ENCODE measurements around the gene ERICH6. TPM values are rescaled to one million over a fixed set of nuclear protein-coding genes. Genes with fewer than 3 reads are reported as not detected.

ERICH6 gene
- total and polyA plus RNA-seq, 2 donors (not counting 3 experiments of a cell fraction or from before 2014, with no cell fraction given): not detected

- intact Hi-C loops (cut with micrococcal nuclease) (loop anchor here (1.0 kb wide), 1 partner anchor 10 kb away; the partner anchor contains the start of gene SELENOT), dilution Hi-C loops (cut with MboI; ENCODE audit: extremely low pct_ligation_motif_present, low sequenced_read_pairs) (no loop called here)
- H3K4me1 ChIP-seq (ENCODE audit: control insufficient read depth, extremely low read depth, insufficient read depth, low read length): peaks cover 18% of the 10 kb centered on the region
- no peak for FAIRE-seq
- no peak overlapping the region for H3K9ac ChIP-seq (replicated peaks; ENCODE audit: extremely low read depth, insufficient read depth, low read length)
- H3K9me1 ChIP-seq (replicated peaks; ENCODE audit: control insufficient read depth, extremely low read depth, insufficient read depth, low read length): no peaks in the 10 kb centered on the region
- no peak overlapping the region for H2AFZ ChIP-seq (ENCODE audit: low read depth, low read length)
- H3K4me3 ChIP-seq (replicated peaks in 1 of 3; ENCODE audit: insufficient read depth in 1 of 3, low read depth in 1 of 3, low read length in 3 of 3): no peak overlapping the region
- H4K20me1 ChIP-seq (replicated peaks; ENCODE audit: control insufficient read depth, extremely low read depth, insufficient read depth, low read length): peaks cover 8% of the 10 kb centered on the region
- H3K79me2 ChIP-seq (ENCODE audit: control insufficient read depth, insufficient read depth, low read length): peaks cover 79% of the 10 kb centered on the region
- POLR2A ChIA-PET: interaction anchor here (1.8 kb wide), 1 partner anchor 10 kb away, joined by 4 read pairs; the partner anchor contains the start of gene SELENOT
- no peak overlapping the region for H3K4me2 ChIP-seq (ENCODE audit: insufficient read depth, low read length)
- no peak overlapping the region for H3K27ac ChIP-seq (ENCODE audit: insufficient read depth, low read depth, low read length)
- H3K36me3 ChIP-seq (ENCODE audit: control insufficient read depth in 2 of 2, extremely low read depth in 1 of 2, insufficient read depth in 2 of 2, low read length in 2 of 2): no peaks in the 10 kb centered on the region
- DNase-seq (ENCODE audit: low read depth, low spot score): no peak
- H3K9me3 ChIP-seq (replicated peaks; ENCODE audit: control insufficient read depth, insufficient read depth, low read length): no peaks in the 10 kb centered on the region
- BruUV-seq (replicated peaks): no TSS peak
- H3K27me3 ChIP-seq (ENCODE audit: control insufficient read depth in 2 of 2, insufficient read depth in 2 of 2, low read length in 2 of 2): no peaks in the 10 kb centered on the region
- TF ChIP-seq MYC (IDR thresholded peaks at IDR 0.05; ENCODE audit: low read depth, low read length) (no peak), GATA2 (IDR thresholded peaks at IDR 0.05; ENCODE audit: insufficient read depth, insufficient read length, low read depth, low read length) (no peak), POLR2AphosphoS5 (IDR thresholded peaks at IDR 0.05; ENCODE audit: insufficient read depth, low read depth, low read length) (no peak), FOS (IDR thresholded peaks at IDR 0.05; ENCODE audit: borderline replicate concordance, insufficient read depth, low read length) (no peak), EZH2 (IDR thresholded peaks at IDR 0.05; ENCODE audit: borderline replicate concordance, low read depth, low read length, severe bottlenecking) (no peak), JUN (IDR thresholded peaks at IDR 0.05; ENCODE audit: borderline replicate concordance, insufficient read depth, insufficient read length, low read depth) (no peak), CTCF (IDR thresholded peaks at IDR 0.05; ENCODE audit: extremely low read depth in 1 of 2, insufficient read depth in 1 of 2, low read depth in 1 of 2, low read length in 2 of 2) (no peak), POLR2A (IDR thresholded peaks at IDR 0.05; ENCODE audit: low read depth, low read length) (no peak)
- CTCF ChIA-PET: interaction anchor here (1.3 to 1.9 kb wide), 3 partner anchors 10 to 108 kb away, joined by 4 to 5 read pairs (median 5); partner anchors contain the start of gene SELENOT
These were observed 90.7 kb downstream of the ERICH6 start for GRCh38 chr3:150613034-150613433.
